Measurements from ENCODE around the gene ZNF746. TPM values are rescaled to one million over a fixed set of nuclear protein-coding genes. Genes with fewer than 3 reads are reported as not detected.

The ZNF746 gene
- total RNA-seq, 1 experiment from 2014 or later: 22.2 TPM

- ChIA-PET CTCF (no interaction called here), POLR2A (no interaction called here)
- H3K4me1 ChIP-seq (ENCODE audit: control insufficient read depth, insufficient read depth, low read length): no peaks in the 10 kb centered on the region
- no peak overlapping the region for H3K27ac ChIP-seq (ENCODE audit: low read length)
- TF ChIP-seq REST (IDR thresholded peaks at IDR 0.05; ENCODE audit: insufficient read depth in 1 of 2, low read depth in 2 of 2, low read length in 1 of 2) (no peak), SIN3A (IDR thresholded peaks at IDR 0.05; ENCODE audit: borderline replicate concordance, insufficient read depth, low read depth, low read length) (no peak), TCF7L2 (IDR thresholded peaks at IDR 0.05; ENCODE audit: low read depth, low read length) (no peak), POLR2AphosphoS5 (IDR thresholded peaks at IDR 0.05; ENCODE audit: low read depth, low read length) (no peak)
- TF ChIP-seq, protein P1, sequence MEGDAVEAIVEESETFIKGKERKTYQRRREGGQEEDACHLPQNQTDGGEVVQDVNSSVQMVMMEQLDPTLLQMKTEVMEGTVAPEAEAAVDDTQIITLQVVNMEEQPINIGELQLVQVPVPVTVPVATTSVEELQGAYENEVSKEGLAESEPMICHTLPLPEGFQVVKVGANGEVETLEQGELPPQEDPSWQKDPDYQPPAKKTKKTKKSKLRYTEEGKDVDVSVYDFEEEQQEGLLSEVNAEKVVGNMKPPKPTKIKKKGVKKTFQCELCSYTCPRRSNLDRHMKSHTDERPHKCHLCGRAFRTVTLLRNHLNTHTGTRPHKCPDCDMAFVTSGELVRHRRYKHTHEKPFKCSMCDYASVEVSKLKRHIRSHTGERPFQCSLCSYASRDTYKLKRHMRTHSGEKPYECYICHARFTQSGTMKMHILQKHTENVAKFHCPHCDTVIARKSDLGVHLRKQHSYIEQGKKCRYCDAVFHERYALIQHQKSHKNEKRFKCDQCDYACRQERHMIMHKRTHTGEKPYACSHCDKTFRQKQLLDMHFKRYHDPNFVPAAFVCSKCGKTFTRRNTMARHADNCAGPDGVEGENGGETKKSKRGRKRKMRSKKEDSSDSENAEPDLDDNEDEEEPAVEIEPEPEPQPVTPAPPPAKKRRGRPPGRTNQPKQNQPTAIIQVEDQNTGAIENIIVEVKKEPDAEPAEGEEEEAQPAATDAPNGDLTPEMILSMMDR (IDR thresholded peaks at IDR 0.05): no peak
- H3K27me3 ChIP-seq (ENCODE audit: control insufficient read depth, insufficient read depth, low read length): no peaks in the 10 kb centered on the region
- no peak for ATAC-seq
- H3K36me3 ChIP-seq (ENCODE audit: control insufficient read depth, insufficient read depth, low read length): no peaks in the 10 kb centered on the region
- H3K9me3 ChIP-seq (ENCODE audit: control insufficient read depth, insufficient read depth, low read depth, low read length): no peaks in the 10 kb centered on the region
- in situ Hi-C loops (cut with HindIII; ENCODE audit: low pct_unique_long_range_greater_than_20kb, low sequenced_read_pairs) (no loop called here), intact Hi-C loops (cut with micrococcal nuclease; ENCODE audit: unreplicated experiment) (no loop called here)
- DNase-seq (ENCODE audit: low read depth, low spot score): no peak
- BruUV-seq (replicated peaks): no TSS peak
- no peak overlapping the region for H3K4me3 ChIP-seq (ENCODE audit: low read depth in 2 of 2, low read length in 2 of 2)
These were observed 54.1 kb downstream of the ZNF746 start for GRCh38 chr7:149443523-149443922.

DNA sequence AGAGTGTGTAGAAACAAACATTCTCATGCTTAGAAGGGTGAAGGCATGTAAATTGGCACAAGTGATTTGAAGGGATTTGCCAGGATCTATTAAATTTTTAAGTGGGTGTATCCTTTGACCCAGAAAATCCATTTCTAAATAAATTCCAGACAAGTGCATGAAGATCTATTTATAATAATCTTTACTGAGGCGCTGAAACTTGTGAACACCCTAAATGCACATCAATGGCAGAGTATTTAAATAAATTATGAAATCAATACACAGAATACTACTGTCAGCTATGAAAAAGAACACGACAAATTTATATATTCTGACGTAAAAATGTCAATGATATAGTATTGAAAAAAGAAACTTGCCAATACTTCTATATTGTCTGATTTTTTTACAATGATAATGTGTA lies 54.7 kb downstream of the ZNF746 start:
- H3K9me3 ChIP-seq (ENCODE audit: control insufficient read depth, insufficient read depth, low read depth, low read length): no peaks in the 10 kb centered on the region
- intact Hi-C loops (cut with micrococcal nuclease; ENCODE audit: unreplicated experiment): no loop called here
- no peaks in the 10 kb centered on the region for H3K4me1 ChIP-seq (ENCODE audit: control insufficient read depth, insufficient read depth, low read length)
- H3K36me3 ChIP-seq (ENCODE audit: control insufficient read depth, insufficient read depth, low read length): no peaks in the 10 kb centered on the region
- TF ChIP-seq POLR2AphosphoS5 (IDR thresholded peaks at IDR 0.05; ENCODE audit: low read depth, low read length) (no peak), REST (IDR thresholded peaks at IDR 0.05; ENCODE audit: insufficient read depth in 1 of 2, low read depth in 2 of 2, low read length in 1 of 2) (no peak), SIN3A (IDR thresholded peaks at IDR 0.05; ENCODE audit: borderline replicate concordance, insufficient read depth, low read depth, low read length) (no peak), TCF7L2 (IDR thresholded peaks at IDR 0.05; ENCODE audit: low read depth, low read length) (no peak)
- TF ChIP-seq, protein P1 (IDR thresholded peaks at IDR 0.05): no peak
- ChIA-PET CTCF (no interaction called here), POLR2A (no interaction called here)
- in situ Hi-C loops (cut with HindIII; ENCODE audit: low pct_unique_long_range_greater_than_20kb, low sequenced_read_pairs): no loop called here
- no peaks in the 10 kb centered on the region for H3K27me3 ChIP-seq (ENCODE audit: control insufficient read depth, insufficient read depth, low read length)
- no peak overlapping the region for H3K27ac ChIP-seq (ENCODE audit: low read length)
- H3K4me3 ChIP-seq (ENCODE audit: low read depth in 2 of 2, low read length in 2 of 2): no peak overlapping the region
- no peak for DNase-seq (ENCODE audit: low read depth, low spot score)
- no peak for ATAC-seq
- no TSS peak for BruUV-seq (replicated peaks)
